Trophoblast cell (in vitro differentiated cells and primary cell): ENCODE data around the gene POP7.

Experiments
- DNase-seq, 2 donors: peaks; one replicate each; pipeline ENCODE4 v3.0.0-alpha.2; 2016
- H2AFZ ChIP-seq: 2 replicates; pipeline ENCODE4 v1.6.1; 2013; ENCODE audit warnings: low read length, moderate library complexity, mild to moderate bottlenecking; ENCODE audit not compliant: insufficient read depth, poor library complexity
- H2AK5ac ChIP-seq: 2 replicates; pipeline ENCODE4 v1.6.1; 2013; ENCODE audit warnings: mild to moderate bottlenecking, low read length
- H2BK120ac ChIP-seq: 2 replicates; pipeline ENCODE4 v1.6.1; 2013; ENCODE audit warnings: low read length, mild to moderate bottlenecking, moderate library complexity; ENCODE audit not compliant: insufficient read depth, poor library complexity
- H2BK12ac ChIP-seq: 2 replicates; pipeline ENCODE4 v1.6.1; 2013; ENCODE audit warnings: mild to moderate bottlenecking, low read length, moderate library complexity
- H2BK5ac ChIP-seq: 2 replicates; pipeline ENCODE4 v1.6.1; 2013; ENCODE audit warnings: low read length, low read depth, moderate library complexity, mild to moderate bottlenecking; ENCODE audit not compliant: poor library complexity
- H3K14ac ChIP-seq: 2 replicates; pipeline ENCODE4 v1.6.1; 2013; ENCODE audit warnings: mild to moderate bottlenecking, low read length
- H3K18ac ChIP-seq: 2 replicates; pipeline ENCODE4 v1.6.1; 2013; ENCODE audit warnings: mild to moderate bottlenecking, low read length
- H3K23ac ChIP-seq: 2 replicates; pipeline ENCODE4 v1.6.1; 2013; ENCODE audit warnings: low read length
- H3K27ac ChIP-seq: 2 replicates; pipeline ENCODE4 v1.5.1; 2013; ENCODE audit warnings: low read depth, mild to moderate bottlenecking, inconsistent platforms, low read length, moderate library complexity
- H3K27me3 ChIP-seq: 2 replicates; pipeline ENCODE4 v1.6.1; 2013; ENCODE audit warnings: inconsistent platforms, mild to moderate bottlenecking, low read length, moderate library complexity; ENCODE audit not compliant: insufficient read depth
- H3K36me3 ChIP-seq, 2 experiments: 1 replicate in 1 of 2; 2 replicates in 1 of 2; pipeline ENCODE4 v1.6.1; 2013; ENCODE audit warnings: low read length in 2 of 2, mild to moderate bottlenecking in 2 of 2, moderate library complexity in 1 of 2; ENCODE audit not compliant: insufficient read depth in 2 of 2, control insufficient read depth in 1 of 2
- H3K4ac ChIP-seq: 2 replicates; pipeline ENCODE4 v1.6.1; 2013; ENCODE audit warnings: low read depth, mild to moderate bottlenecking, low read length, moderate library complexity
- H3K4me1 ChIP-seq, 2 experiments: 1 replicate in 1 of 2; 2 replicates in 1 of 2; pipeline ENCODE4 v1.6.1; 2013; ENCODE audit warnings: low read length in 2 of 2, mild to moderate bottlenecking in 2 of 2, moderate library complexity in 1 of 2; ENCODE audit not compliant: insufficient read depth in 2 of 2, control insufficient read depth in 1 of 2
- H3K4me2 ChIP-seq: 2 replicates; pipeline ENCODE4 v1.6.1; 2013; ENCODE audit warnings: inconsistent platforms, mild to moderate bottlenecking, low read length, moderate library complexity
- H3K4me3 ChIP-seq: 2 replicates; pipeline ENCODE4 v1.5.1; 2013; ENCODE audit warnings: mild to moderate bottlenecking, low read depth, low read length, inconsistent platforms
- H3K79me1 ChIP-seq: one replicate; pipeline ENCODE4 v1.6.1; 2013; ENCODE audit warnings: low read length
- H3K79me2 ChIP-seq: 2 replicates; pipeline ENCODE4 v1.6.1; 2013; ENCODE audit warnings: low read length, mild to moderate bottlenecking; ENCODE audit not compliant: control insufficient read depth, insufficient read depth, poor library complexity
- H3K9ac ChIP-seq: 2 replicates; pipeline ENCODE4 v1.6.1; 2013; ENCODE audit warnings: mild to moderate bottlenecking, low read length
- H3K9me3 ChIP-seq: 2 replicates; pipeline ENCODE4 v1.6.1; 2013; ENCODE audit warnings: low read depth, mild to moderate bottlenecking, control low read depth, inconsistent platforms, low read length; ENCODE audit not compliant: insufficient read depth
- H4K12ac ChIP-seq: 2 replicates; pipeline ENCODE4 v1.6.1; 2013; ENCODE audit warnings: low read depth, mild to moderate bottlenecking, low read length, moderate library complexity
- H4K8ac ChIP-seq: 2 replicates; pipeline ENCODE4 v1.6.1; 2013; ENCODE audit warnings: low read depth, mild to moderate bottlenecking, low read length, moderate library complexity
- H4K91ac ChIP-seq: one replicate; pipeline ENCODE4 v1.6.1; 2013; ENCODE audit warnings: low read depth, mild to moderate bottlenecking, low read length, moderate library complexity
- WGBS: extraction: QIAGEN DNeasy Blood & Tissue Kit; methylation state at CpG from one replicate; pipeline ENCODE4 v1.1.7; 2013; ENCODE audit warnings: missing lambda C conversion rate; ENCODE audit not compliant: insufficient read length, insufficient coverage; ENCODE audit errors: extremely low coverage; 5-methylcytosine and 5-hydroxymethylcytosine counted together

The POP7 gene

DNA sequence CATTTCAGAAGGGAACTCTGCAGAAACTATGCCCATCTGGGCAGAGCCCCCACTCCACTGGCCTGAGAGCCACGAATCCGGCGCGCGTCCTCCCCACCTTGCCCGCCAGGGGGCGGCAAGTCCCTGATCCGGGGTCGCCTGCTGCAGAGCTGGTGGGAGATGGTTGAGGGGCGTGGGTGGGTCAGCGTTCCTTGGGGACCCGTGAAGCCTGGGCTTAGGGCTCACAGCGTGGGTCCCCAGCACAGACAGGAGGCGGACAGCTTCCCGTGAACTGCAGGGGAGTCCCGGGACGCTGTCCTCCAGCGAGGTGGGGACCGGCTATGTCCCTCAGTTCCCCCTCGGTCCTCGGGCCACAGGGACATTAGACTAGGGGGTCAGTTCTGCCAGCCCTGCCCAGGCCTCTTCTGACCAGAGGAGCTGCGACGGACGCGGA lies 585 bp upstream of the POP7 start:
- Histone ChIP-seq H3K18ac (peak overlapping the region; percentile 94), H3K79me2 (peaks cover 16% of the 10 kb centered on the region), H4K91ac (peak overlapping the region; percentile 93), H3K23ac (no peak overlapping the region), H3K4ac (peak overlapping the region; percentile 80), H3K9me3 (no peaks in the 10 kb centered on the region), H3K9ac (peak overlapping the region; percentile 83), H3K36me3 (peaks cover 10 to 14% of the 10 kb centered on the region in 2 experiments), H2BK5ac (peak overlapping the region; percentile 88), H2BK120ac (peak overlapping the region; percentile 89), H3K4me1 (peaks cover 9 to 13% of the 10 kb centered on the region in 2 experiments), H3K14ac (peak overlapping the region; percentile 96), H2BK12ac (peak overlapping the region; percentile 35), H3K27ac (peak overlapping the region; percentile 83), H4K8ac (peak overlapping the region; percentile 99), H3K4me2 (peak overlapping the region; percentile 97), H3K4me3 (peak overlapping the region; percentile 73), H3K27me3 (no peaks in the 10 kb centered on the region), H2AFZ (peak overlapping the region; percentile 86), H2AK5ac (peak overlapping the region; percentile 73), H4K12ac (peak overlapping the region; percentile 98), H3K79me1 (peaks cover 9% of the 10 kb centered on the region)
- WGBS = no CpG with 5 or more reads among the region's 25 CpGs
- DNase-seq = peak; percentile 59 to 82

DNA sequence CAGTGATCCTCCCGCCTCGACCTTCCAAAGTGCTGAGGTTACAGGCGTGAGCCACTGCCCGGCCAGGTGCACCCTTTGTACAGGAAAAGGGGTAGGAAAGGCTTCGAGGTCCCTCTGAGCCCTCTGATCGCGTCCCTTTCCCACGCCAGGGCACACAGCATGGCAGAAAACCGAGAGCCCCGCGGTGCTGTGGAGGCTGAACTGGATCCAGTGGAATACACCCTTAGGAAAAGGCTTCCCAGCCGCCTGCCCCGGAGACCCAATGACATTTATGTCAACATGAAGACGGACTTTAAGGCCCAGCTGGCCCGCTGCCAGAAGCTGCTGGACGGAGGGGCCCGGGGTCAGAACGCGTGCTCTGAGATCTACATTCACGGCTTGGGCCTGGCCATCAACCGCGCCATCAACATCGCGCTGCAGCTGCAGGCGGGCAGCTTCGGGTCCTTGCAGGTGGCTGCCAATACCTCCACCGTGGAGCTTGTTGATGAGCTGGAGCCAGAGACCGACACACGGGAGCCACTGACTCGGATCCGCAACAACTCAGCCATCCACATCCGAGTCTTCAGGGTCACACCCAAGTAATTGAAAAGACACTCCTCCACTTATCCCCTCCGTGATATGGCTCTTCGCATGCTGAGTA lies 871 bp downstream of the POP7 start:
- H4K12ac ChIP-seq = peak overlapping the region; percentile 37
- no peak overlapping the region for H3K23ac ChIP-seq
- H3K4me1 ChIP-seq = peaks cover 9 to 13% of the 10 kb centered on the region in 2 experiments
- H3K14ac ChIP-seq = peak overlapping the region; percentile 99
- H2AK5ac ChIP-seq = peak overlapping the region; percentile 15
- H2BK12ac ChIP-seq = no peak overlapping the region
- H4K8ac ChIP-seq = peak overlapping the region; percentile 97
- H3K9ac ChIP-seq = peak overlapping the region; percentile 98
- peaks cover 9% of the 10 kb centered on the region for H3K79me1 ChIP-seq
- peaks cover 10 to 14% of the 10 kb centered on the region in 2 experiments for H3K36me3 ChIP-seq
- peak overlapping the region; percentile 43 for H3K18ac ChIP-seq
- peaks cover 16% of the 10 kb centered on the region for H3K79me2 ChIP-seq
- H2BK120ac ChIP-seq = no peak overlapping the region
- H4K91ac ChIP-seq = peak overlapping the region; percentile 94
- H2AFZ ChIP-seq = peak overlapping the region; percentile 69
- H2BK5ac ChIP-seq = peak overlapping the region; percentile 37
- H3K27me3 ChIP-seq = no peaks in the 10 kb centered on the region
- peak overlapping the region; percentile 98 for H3K4me3 ChIP-seq
- H3K4ac ChIP-seq = peak overlapping the region; percentile 99
- no CpG with 5 or more reads among the region's 34 CpGs for WGBS
- H3K27ac ChIP-seq = no peak overlapping the region
- H3K4me2 ChIP-seq = peak overlapping the region; percentile 81
- DNase-seq = peak in 1 of 2 donors; percentile 29
- no peaks in the 10 kb centered on the region for H3K9me3 ChIP-seq

DNA sequence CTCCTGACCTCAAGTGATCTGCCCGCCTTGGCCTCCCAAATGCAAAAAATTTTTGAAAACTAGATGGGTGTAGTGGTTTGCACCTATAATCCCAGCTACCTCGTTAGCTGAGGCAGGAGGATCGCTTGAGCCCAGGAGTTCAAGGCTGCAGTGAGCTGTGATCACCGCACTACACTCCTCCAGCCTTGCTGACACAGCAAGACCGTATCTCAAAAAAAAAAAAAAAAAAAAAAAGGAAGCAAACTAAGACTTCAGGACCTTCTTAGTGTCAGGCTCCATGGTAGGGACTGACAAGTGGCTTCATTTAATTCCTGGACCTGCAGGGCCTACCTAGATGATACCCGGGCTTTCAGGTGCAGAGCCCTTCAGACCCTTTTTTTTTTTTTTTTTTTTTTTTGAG lies 2.5 kb downstream of the POP7 start:
- Histone ChIP-seq H2BK120ac (no peak overlapping the region), H3K9me3 (no peaks in the 10 kb centered on the region), H3K79me1 (peaks cover 9% of the 10 kb centered on the region), H3K27me3 (no peaks in the 10 kb centered on the region), H3K18ac (no peak overlapping the region), H3K23ac (no peak overlapping the region), H3K4ac (no peak overlapping the region), H3K14ac (no peak overlapping the region), H4K8ac (no peak overlapping the region), H3K9ac (no peak overlapping the region), H2AFZ (no peak overlapping the region), H3K4me3 (no peak overlapping the region), H3K79me2 (peaks cover 16% of the 10 kb centered on the region), H4K91ac (no peak overlapping the region), H2BK5ac (no peak overlapping the region), H2AK5ac (no peak overlapping the region), H4K12ac (no peak overlapping the region), H2BK12ac (no peak overlapping the region), H3K27ac (no peak overlapping the region), H3K4me1 (peaks cover 9 to 13% of the 10 kb centered on the region in 2 experiments), H3K36me3 (peaks cover 10 to 14% of the 10 kb centered on the region in 2 experiments), H3K4me2 (no peak overlapping the region)
- DNase-seq = no peak
- no CpG with 5 or more reads among the region's 6 CpGs for WGBS

DNA sequence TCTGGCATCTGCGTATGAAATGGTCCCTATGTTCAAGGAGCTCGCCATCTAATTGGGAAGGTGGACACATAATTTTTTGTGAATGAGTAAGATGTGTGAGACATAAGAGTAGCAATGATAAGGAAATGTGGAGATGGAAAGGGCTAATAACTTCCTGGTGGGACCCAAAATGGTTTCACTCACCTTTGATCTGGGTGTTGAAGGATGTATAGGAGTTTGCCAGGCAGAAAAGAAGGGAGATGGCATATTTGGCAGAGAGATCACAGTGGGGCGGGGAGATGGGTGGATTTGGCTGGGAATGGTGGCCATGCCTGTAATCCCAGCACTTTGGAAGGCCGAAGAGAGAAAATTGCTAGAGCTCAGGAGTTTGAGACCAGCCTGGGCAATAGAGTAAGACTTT lies 4.5 kb downstream of the POP7 start:
- H2BK5ac ChIP-seq = no peak overlapping the region
- no peak overlapping the region for H3K27ac ChIP-seq
- peaks cover 6% of the 10 kb centered on the region for H3K79me1 ChIP-seq
- H4K91ac ChIP-seq = no peak overlapping the region
- no CpG with 5 or more reads among the region's 4 CpGs for WGBS
- H2AFZ ChIP-seq = no peak overlapping the region
- no peak overlapping the region for H2BK12ac ChIP-seq
- DNase-seq = no peak
- peaks cover 9 to 10% of the 10 kb centered on the region in 2 experiments for H3K4me1 ChIP-seq
- H4K12ac ChIP-seq = no peak overlapping the region
- H3K36me3 ChIP-seq = peaks cover 10 to 14% of the 10 kb centered on the region in 2 experiments
- H3K9me3 ChIP-seq = no peaks in the 10 kb centered on the region
- H3K9ac ChIP-seq = no peak overlapping the region
- H2AK5ac ChIP-seq = no peak overlapping the region
- no peak overlapping the region for H3K18ac ChIP-seq
- H3K14ac ChIP-seq = no peak overlapping the region
- H3K27me3 ChIP-seq = no peaks in the 10 kb centered on the region
- no peak overlapping the region for H3K4me3 ChIP-seq
- H3K23ac ChIP-seq = no peak overlapping the region
- no peak overlapping the region for H3K4me2 ChIP-seq
- no peak overlapping the region for H3K4ac ChIP-seq
- H2BK120ac ChIP-seq = no peak overlapping the region
- H3K79me2 ChIP-seq = peaks cover 15% of the 10 kb centered on the region
- H4K8ac ChIP-seq = no peak overlapping the region
